HCT116 (cell line): Measurements from ENCODE around the gene PBXIP1. TPM values are rescaled to one million over a fixed set of nuclear protein-coding genes. Genes with fewer than 3 reads are reported as not detected.

Source experiments
- ATAC-seq: fragments of 200-7000 bp; cut with Tn5 transposase; 2 replicates; pipeline ENCODE4 v1.9.1; 2020; ENCODE audit warnings: mild to moderate bottlenecking, moderate library complexity
- BruUV-seq: library from RNA; stranded (reverse); fragments of 400-500 nt; replicated peaks from 2 replicates; lab custom pipeline; 2021; lab: Mats Ljungman, UMichigan
- CTCF ChIA-PET: fragments of 300-600 bp; sonication (Branson Sonifier 250); formaldehyde crosslinking; loops from one replicate; lab custom pipeline; 2021; ENCODE audit warnings: antibody characterized with exemption; lab: Charles Lee
- POLR2A ChIA-PET: fragments of 300-600, 350-600 bp; sonication (Branson Sonifier 250); formaldehyde crosslinking; loops from one replicate; lab custom pipeline; 2021; ENCODE audit warnings: antibody characterized with exemption; lab: Charles Lee
- RAD21 ChIA-PET, 2 experiments: fragments of 300-600 bp; sonication (Branson Sonifier 250); formaldehyde crosslinking; loops; one replicate each; lab custom pipeline; 2023; ENCODE audit warnings: low total read pairs in 2 of 2; ENCODE audit not compliant: uncharacterized antibody in 2 of 2, unreplicated experiment in 2 of 2, low non-redundant PET in 1 of 2; lab: Charles Lee
- DNase-seq: peaks from one replicate; pipeline ENCODE4 v3.0.0-alpha.2; 2010; ENCODE audit warnings: low read depth, low spot score
- H2AFZ ChIP-seq: fragments of 200-600 bp; shearing (Covaris generic), sonication (generic); 2 replicates; pipeline ENCODE4 v1.6.1; 2017; ENCODE audit warnings: low read depth, mixed run types, mixed read lengths, antibody characterized with exemption, low read length; ENCODE audit not compliant: poor library complexity, severe bottlenecking
- H3K27ac ChIP-seq: 2 replicates; pipeline ENCODE4 v1.5.1; 2012; ENCODE audit warnings: low read depth, low read length
- H3K27me3 ChIP-seq: fragments of 200-600 bp; sonication (generic); 2 replicates; pipeline ENCODE4 v1.6.1; 2016; ENCODE audit warnings: mixed run types, low read length, mixed read lengths; ENCODE audit not compliant: insufficient read depth
- H3K36me3 ChIP-seq, 2 experiments: fragments of 200-500 bp in 1 of 2; fragments of 200-600 bp in 1 of 2; sonication (Bioruptor generic) in 1 of 2; sonication (generic) in 1 of 2; 2 replicates each; pipeline versions ENCODE4 v1.5.1 to v1.6.1; 2014 to 2016; ENCODE audit warnings: low read length in 2 of 2, inconsistent platforms in 1 of 2, mixed read lengths in 1 of 2, mixed run types in 1 of 2; ENCODE audit not compliant: insufficient read depth in 2 of 2, control insufficient read depth in 1 of 2
- H3K4me1 ChIP-seq, 2 experiments: fragments of 200-600 bp in 1 of 2; sonication (generic) in 1 of 2; 2 replicates each; pipeline versions ENCODE4 v1.5.1 to v1.6.1; 2012 to 2017; ENCODE audit warnings: low read length in 2 of 2, inconsistent platforms in 1 of 2, mild to moderate bottlenecking in 1 of 2, mixed read lengths in 1 of 2, mixed run types in 1 of 2, moderate library complexity in 1 of 2; ENCODE audit not compliant: insufficient read depth in 2 of 2, control insufficient read depth in 1 of 2
- H3K4me2 ChIP-seq: fragments of 200-600 bp; sonication (generic); 2 replicates; pipeline ENCODE4 v1.6.1; 2017; ENCODE audit warnings: mixed run types, low read length, mixed read lengths
- H3K4me3 ChIP-seq, 2 experiments: fragments of 200-600 bp in 1 of 2; sonication (generic) in 1 of 2; replicated peaks in 1 of 2; 2 replicates each; pipeline ENCODE4 v1.5.1; 2011 to 2016; ENCODE audit warnings: low read length in 2 of 2, control low read depth in 1 of 2, low read depth in 1 of 2, mild to moderate bottlenecking in 1 of 2, mixed read lengths in 1 of 2, mixed run types in 1 of 2
- H3K79me2 ChIP-seq: fragments of 200-600 bp; sonication (generic); 2 replicates; pipeline ENCODE4 v1.6.1; 2017; ENCODE audit warnings: mild to moderate bottlenecking, mixed run types, low read length, moderate library complexity, mixed read lengths; ENCODE audit not compliant: insufficient read depth
- H3K9ac ChIP-seq: fragments of 200-600 bp; sonication (generic); 2 replicates; pipeline ENCODE4 v1.6.1; 2016; ENCODE audit warnings: low read length, mixed read lengths
- H3K9me2 ChIP-seq: fragments of 200-600 bp; sonication (generic), shearing (Covaris generic); 2 replicates; pipeline ENCODE4 v1.6.1; 2017; ENCODE audit warnings: mixed run types, mild to moderate bottlenecking, moderate library complexity; ENCODE audit not compliant: insufficient read depth
- H3K9me3 ChIP-seq, 2 experiments: fragments of 200-500 bp in 1 of 2; fragments of 200-600 bp in 1 of 2; sonication (Bioruptor generic) in 1 of 2; sonication (generic) in 1 of 2; 2 replicates each; pipeline ENCODE4 v1.6.1; 2014 to 2017; ENCODE audit warnings: low read length in 2 of 2, mixed read lengths in 2 of 2, inconsistent platforms in 1 of 2, low read depth in 1 of 2, mild to moderate bottlenecking in 1 of 2, mixed run types in 1 of 2, moderate library complexity in 1 of 2; ENCODE audit not compliant: control insufficient read depth in 1 of 2, insufficient read depth in 1 of 2
- H4K20me1 ChIP-seq: fragments of 200-600 bp; sonication (generic), shearing (Covaris generic); 2 replicates; pipeline ENCODE4 v1.6.1; 2017; ENCODE audit warnings: mixed run types, mild to moderate bottlenecking, moderate library complexity; ENCODE audit not compliant: insufficient read depth
- CEBPB ChIP-seq: IDR thresholded peaks from 2 replicates; pipeline ENCODE4 v1.6.1; 2012; ENCODE audit warnings: low read depth
- CTCF ChIP-seq, 3 experiments: fragments of 200-600 bp in 1 of 3; sonication (generic) in 1 of 3; IDR thresholded peaks in 2 of 3; conservative IDR thresholded peaks in 1 of 3; 2 replicates each; pipeline ENCODE4 v1.5.1; 2012 to 2017; ENCODE audit warnings: low read depth in 2 of 3, low read length in 2 of 3, antibody characterized with exemption in 1 of 3, borderline replicate concordance in 1 of 3, control low read depth in 1 of 3, mild to moderate bottlenecking in 1 of 3, mixed read lengths in 1 of 3, mixed run types in 1 of 3, moderate library complexity in 1 of 3; ENCODE audit not compliant: insufficient read depth in 1 of 3
- EGR1 ChIP-seq: IDR thresholded peaks from 2 replicates; pipeline ENCODE4 v1.6.1; 2012; ENCODE audit warnings: low read depth
- ELF1 ChIP-seq: IDR thresholded peaks from 2 replicates; pipeline ENCODE4 v1.6.1; 2012; ENCODE audit warnings: low read depth, borderline replicate concordance
- POLR2A ChIP-seq: IDR thresholded peaks from 2 replicates; pipeline ENCODE4 v1.7.0; 2011; ENCODE audit warnings: borderline replicate concordance; ENCODE audit not compliant: insufficient read depth, insufficient read length; ENCODE audit errors: extremely low read depth
- POLR2AphosphoS5 ChIP-seq: IDR thresholded peaks from 2 replicates; pipeline ENCODE4 v1.6.1; 2011; ENCODE audit warnings: mild to moderate bottlenecking, low read depth, low read length, moderate library complexity
- SRF ChIP-seq: IDR thresholded peaks from 2 replicates; pipeline ENCODE4 v1.6.1; 2012; ENCODE audit warnings: low read depth
- ZFX ChIP-seq: fragments of 450-650 bp; IDR thresholded peaks from 2 replicates; pipeline ENCODE4 v1.6.1; 2017
- ZNF274 ChIP-seq: fragments of 200-500 bp; sonication (Bioruptor generic); IDR thresholded peaks from 2 replicates; pipeline ENCODE4 v1.6.1; 2014; ENCODE audit warnings: mild to moderate bottlenecking, low read depth, low read length, inconsistent platforms
- intact Hi-C: fragments of 100-400 bp; cut with micrococcal nuclease; formaldehyde crosslinking; loops from 2 replicates; pipeline ENCODE4 v1.10.0; 2022
- total RNA-seq: library from RNA; stranded (reverse); gene quantifications from one replicate; pipeline ENCODE4 v1.2.1, GENCODE V29; 2021; ENCODE audit not compliant: unreplicated experiment
- TF ChIP-seq, protein P1 (sequence below): IDR thresholded peaks from 2 replicates; pipeline ENCODE4 v1.6.1; 2012

PBXIP1 gene
- total RNA-seq, 1 experiment from 2014 or later = 12.6 TPM

DNA sequence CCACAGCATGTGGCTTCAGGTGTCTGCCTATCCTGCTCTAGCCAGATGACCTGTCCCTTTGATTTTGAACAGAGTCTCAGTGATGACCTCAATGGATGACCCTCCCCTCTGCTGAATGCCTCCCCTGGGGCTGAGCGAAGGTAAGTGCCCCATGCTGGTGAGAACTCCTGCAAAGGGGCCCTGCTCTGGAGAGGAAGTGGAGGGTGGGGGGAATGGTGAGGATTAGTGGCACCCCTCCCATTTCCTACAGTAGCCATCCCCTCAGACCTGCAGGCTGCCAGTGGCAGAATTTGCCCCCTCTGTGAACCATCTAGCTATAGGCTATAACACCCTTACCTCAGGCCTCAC is 15.7 kb downstream of the PBXIP1 start:
- Histone ChIP-seq H3K79me2 (no peaks in the 10 kb centered on the region), H3K4me1 (peaks cover 15 to 47% of the 10 kb centered on the region in 2 experiments), H3K9me2 (no peaks in the 10 kb centered on the region), H3K4me2 (no peak overlapping the region), H4K20me1 (no peaks in the 10 kb centered on the region), H3K27me3 (no peaks in the 10 kb centered on the region), H3K4me3 (no peak overlapping the region), H3K9ac (no peak overlapping the region), H3K9me3 (no peaks in the 10 kb centered on the region), H2AFZ (no peak overlapping the region), H3K27ac (no peak overlapping the region), H3K36me3 (no peaks in the 10 kb centered on the region)
- intact Hi-C loops = no loop called here
- ATAC-seq = no peak
- DNase-seq = no peak
- BruUV-seq = no TSS peak
- no peak for TF ChIP-seq ZFX
- TF ChIP-seq CEBPB = no peak
- TF ChIP-seq EGR1 = no peak
- TF ChIP-seq ELF1 = no peak
- no peak for TF ChIP-seq POLR2A
- no peak for TF ChIP-seq SRF
- TF ChIP-seq ZNF274 = no peak
- no peak for TF ChIP-seq CTCF (IDR thresholded peaks at IDR 0.05 in 2 of 3, conservative IDR thresholded peaks at IDR 0.05 in 1 of 3; ENCODE audit: borderline replicate concordance in 1 of 3, insufficient read depth in 1 of 3, low read depth in 2 of 3, low read length in 2 of 3)
- TF ChIP-seq, protein P1, sequence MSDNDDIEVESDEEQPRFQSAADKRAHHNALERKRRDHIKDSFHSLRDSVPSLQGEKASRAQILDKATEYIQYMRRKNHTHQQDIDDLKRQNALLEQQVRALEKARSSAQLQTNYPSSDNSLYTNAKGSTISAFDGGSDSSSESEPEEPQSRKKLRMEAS = no peak
- no peak for TF ChIP-seq POLR2AphosphoS5
- ChIA-PET RAD21 (no interaction called here), POLR2A (interaction anchor here (0.8 kb wide), 1 partner anchor 8 kb away, joined by 3 read pairs; no protein-coding TSS in a partner anchor), CTCF (interaction anchor here (1.1 to 1.5 kb wide), 2 partner anchors 270 to 381 kb away, joined by 3 read pairs; no protein-coding TSS in a partner anchor)
